HCT116 (cell line): ENCODE results near the gene TFEB. TPM values are rescaled to one million over a fixed set of nuclear protein-coding genes. Genes with fewer than 3 reads are reported as not detected.

Source experiments
- ATAC-seq: fragments of 200-7000 bp; cut with Tn5 transposase; 2 replicates; pipeline ENCODE4 v1.9.1; 2020; ENCODE audit warnings: mild to moderate bottlenecking, moderate library complexity
- BruUV-seq: library from RNA; stranded (reverse); fragments of 400-500 nt; replicated peaks from 2 replicates; lab custom pipeline; 2021; lab: Mats Ljungman, UMichigan
- CTCF ChIA-PET: fragments of 300-600 bp; sonication (Branson Sonifier 250); formaldehyde crosslinking; loops from one replicate; lab custom pipeline; 2021; ENCODE audit warnings: antibody characterized with exemption; lab: Charles Lee
- POLR2A ChIA-PET: fragments of 300-600, 350-600 bp; sonication (Branson Sonifier 250); formaldehyde crosslinking; loops from one replicate; lab custom pipeline; 2021; ENCODE audit warnings: antibody characterized with exemption; lab: Charles Lee
- RAD21 ChIA-PET, 2 experiments: fragments of 300-600 bp; sonication (Branson Sonifier 250); formaldehyde crosslinking; loops; one replicate each; lab custom pipeline; 2023; ENCODE audit warnings: low total read pairs in 2 of 2; ENCODE audit not compliant: uncharacterized antibody in 2 of 2, unreplicated experiment in 2 of 2, low non-redundant PET in 1 of 2; lab: Charles Lee
- DNase-seq: peaks from one replicate; pipeline ENCODE4 v3.0.0-alpha.2; 2010; ENCODE audit warnings: low read depth, low spot score
- H2AFZ ChIP-seq: fragments of 200-600 bp; shearing (Covaris generic), sonication (generic); 2 replicates; pipeline ENCODE4 v1.6.1; 2017; ENCODE audit warnings: low read depth, mixed run types, mixed read lengths, antibody characterized with exemption, low read length; ENCODE audit not compliant: poor library complexity, severe bottlenecking
- H3K27ac ChIP-seq: 2 replicates; pipeline ENCODE4 v1.5.1; 2012; ENCODE audit warnings: low read depth, low read length
- H3K27me3 ChIP-seq: fragments of 200-600 bp; sonication (generic); 2 replicates; pipeline ENCODE4 v1.6.1; 2016; ENCODE audit warnings: mixed run types, low read length, mixed read lengths; ENCODE audit not compliant: insufficient read depth
- H3K36me3 ChIP-seq, 2 experiments: fragments of 200-500 bp in 1 of 2; fragments of 200-600 bp in 1 of 2; sonication (Bioruptor generic) in 1 of 2; sonication (generic) in 1 of 2; 2 replicates each; pipeline versions ENCODE4 v1.5.1 to v1.6.1; 2014 to 2016; ENCODE audit warnings: low read length in 2 of 2, inconsistent platforms in 1 of 2, mixed read lengths in 1 of 2, mixed run types in 1 of 2; ENCODE audit not compliant: insufficient read depth in 2 of 2, control insufficient read depth in 1 of 2
- H3K4me1 ChIP-seq, 2 experiments: fragments of 200-600 bp in 1 of 2; sonication (generic) in 1 of 2; 2 replicates each; pipeline versions ENCODE4 v1.5.1 to v1.6.1; 2012 to 2017; ENCODE audit warnings: low read length in 2 of 2, inconsistent platforms in 1 of 2, mild to moderate bottlenecking in 1 of 2, mixed read lengths in 1 of 2, mixed run types in 1 of 2, moderate library complexity in 1 of 2; ENCODE audit not compliant: insufficient read depth in 2 of 2, control insufficient read depth in 1 of 2
- H3K4me2 ChIP-seq: fragments of 200-600 bp; sonication (generic); 2 replicates; pipeline ENCODE4 v1.6.1; 2017; ENCODE audit warnings: mixed run types, low read length, mixed read lengths
- H3K4me3 ChIP-seq, 2 experiments: fragments of 200-600 bp in 1 of 2; sonication (generic) in 1 of 2; replicated peaks in 1 of 2; 2 replicates each; pipeline ENCODE4 v1.5.1; 2011 to 2016; ENCODE audit warnings: low read length in 2 of 2, control low read depth in 1 of 2, low read depth in 1 of 2, mild to moderate bottlenecking in 1 of 2, mixed read lengths in 1 of 2, mixed run types in 1 of 2
- H3K79me2 ChIP-seq: fragments of 200-600 bp; sonication (generic); 2 replicates; pipeline ENCODE4 v1.6.1; 2017; ENCODE audit warnings: mild to moderate bottlenecking, mixed run types, low read length, moderate library complexity, mixed read lengths; ENCODE audit not compliant: insufficient read depth
- H3K9ac ChIP-seq: fragments of 200-600 bp; sonication (generic); 2 replicates; pipeline ENCODE4 v1.6.1; 2016; ENCODE audit warnings: low read length, mixed read lengths
- H3K9me2 ChIP-seq: fragments of 200-600 bp; sonication (generic), shearing (Covaris generic); 2 replicates; pipeline ENCODE4 v1.6.1; 2017; ENCODE audit warnings: mixed run types, mild to moderate bottlenecking, moderate library complexity; ENCODE audit not compliant: insufficient read depth
- H3K9me3 ChIP-seq, 2 experiments: fragments of 200-500 bp in 1 of 2; fragments of 200-600 bp in 1 of 2; sonication (Bioruptor generic) in 1 of 2; sonication (generic) in 1 of 2; 2 replicates each; pipeline ENCODE4 v1.6.1; 2014 to 2017; ENCODE audit warnings: low read length in 2 of 2, mixed read lengths in 2 of 2, inconsistent platforms in 1 of 2, low read depth in 1 of 2, mild to moderate bottlenecking in 1 of 2, mixed run types in 1 of 2, moderate library complexity in 1 of 2; ENCODE audit not compliant: control insufficient read depth in 1 of 2, insufficient read depth in 1 of 2
- H4K20me1 ChIP-seq: fragments of 200-600 bp; sonication (generic), shearing (Covaris generic); 2 replicates; pipeline ENCODE4 v1.6.1; 2017; ENCODE audit warnings: mixed run types, mild to moderate bottlenecking, moderate library complexity; ENCODE audit not compliant: insufficient read depth
- ATF3 ChIP-seq: IDR thresholded peaks from 2 replicates; pipeline ENCODE4 v1.6.1; 2012
- CBX3 ChIP-seq: IDR thresholded peaks from 2 replicates; pipeline ENCODE4 v1.6.1; 2012; ENCODE audit warnings: low read depth
- CEBPB ChIP-seq: IDR thresholded peaks from 2 replicates; pipeline ENCODE4 v1.6.1; 2012; ENCODE audit warnings: low read depth
- CTCF ChIP-seq, 3 experiments: fragments of 200-600 bp in 1 of 3; sonication (generic) in 1 of 3; IDR thresholded peaks in 2 of 3; conservative IDR thresholded peaks in 1 of 3; 2 replicates each; pipeline ENCODE4 v1.5.1; 2012 to 2017; ENCODE audit warnings: low read depth in 2 of 3, low read length in 2 of 3, antibody characterized with exemption in 1 of 3, borderline replicate concordance in 1 of 3, control low read depth in 1 of 3, mild to moderate bottlenecking in 1 of 3, mixed read lengths in 1 of 3, mixed run types in 1 of 3, moderate library complexity in 1 of 3; ENCODE audit not compliant: insufficient read depth in 1 of 3
- EGR1 ChIP-seq: IDR thresholded peaks from 2 replicates; pipeline ENCODE4 v1.6.1; 2012; ENCODE audit warnings: low read depth
- EZH2phosphoT487 ChIP-seq: fragments of 200-600 bp; IDR thresholded peaks from 2 replicates; pipeline ENCODE4 v1.6.1; 2018; ENCODE audit warnings: antibody characterized with exemption, borderline replicate concordance
- JUND ChIP-seq: IDR thresholded peaks from 2 replicates; pipeline ENCODE4 v1.6.1; 2012
- MAX ChIP-seq: IDR thresholded peaks from 2 replicates; pipeline ENCODE4 v1.6.1; 2012
- POLR2A ChIP-seq: IDR thresholded peaks from 2 replicates; pipeline ENCODE4 v1.7.0; 2011; ENCODE audit warnings: borderline replicate concordance; ENCODE audit not compliant: insufficient read depth, insufficient read length; ENCODE audit errors: extremely low read depth
- POLR2AphosphoS5 ChIP-seq: IDR thresholded peaks from 2 replicates; pipeline ENCODE4 v1.6.1; 2011; ENCODE audit warnings: mild to moderate bottlenecking, low read depth, low read length, moderate library complexity
- REST ChIP-seq: IDR thresholded peaks from 2 replicates; pipeline ENCODE4 v1.6.1; 2012; ENCODE audit warnings: low read depth
- SIN3A ChIP-seq: IDR thresholded peaks from 2 replicates; pipeline ENCODE4 v1.6.1; 2012; ENCODE audit warnings: low read depth
- SP1 ChIP-seq: IDR thresholded peaks from 2 replicates; pipeline ENCODE4 v1.6.1; 2012; ENCODE audit warnings: low read depth
- ZBTB33 ChIP-seq: IDR thresholded peaks from 2 replicates; pipeline ENCODE4 v1.6.1; 2011; ENCODE audit warnings: mild to moderate bottlenecking, low read length, moderate library complexity; ENCODE audit not compliant: insufficient replicate concordance; ENCODE audit errors: extremely low read depth
- ZNF274 ChIP-seq: fragments of 200-500 bp; sonication (Bioruptor generic); IDR thresholded peaks from 2 replicates; pipeline ENCODE4 v1.6.1; 2014; ENCODE audit warnings: mild to moderate bottlenecking, low read depth, low read length, inconsistent platforms
- intact Hi-C: fragments of 100-400 bp; cut with micrococcal nuclease; formaldehyde crosslinking; loops from 2 replicates; pipeline ENCODE4 v1.10.0; 2022
- total RNA-seq: library from RNA; stranded (reverse); gene quantifications from one replicate; pipeline ENCODE4 v1.2.1, GENCODE V29; 2021; ENCODE audit not compliant: unreplicated experiment

The TFEB gene
- total RNA-seq, 1 experiment from 2014 or later, result 4.8 TPM

- Histone ChIP-seq H3K9me2 (no peaks in the 10 kb centered on the region), H2AFZ (no peak overlapping the region), H3K36me3 (no peaks in the 10 kb centered on the region), H3K27me3 (no peaks in the 10 kb centered on the region), H3K27ac (no peak overlapping the region), H3K4me2 (no peak overlapping the region), H3K4me3 (no peak overlapping the region)
- CTCF ChIA-PET, result no interaction called here
- no peak for DNase-seq
- RAD21 ChIA-PET, result no interaction called here
- intact Hi-C loops, result no loop called here
- POLR2A ChIA-PET, result no interaction called here
- no peak for TF ChIP-seq POLR2AphosphoS5
- TF ChIP-seq CBX3, result no peak
- no peak for TF ChIP-seq POLR2A
- TF ChIP-seq ZNF274, result no peak
- no peak for TF ChIP-seq ATF3
- TF ChIP-seq SIN3A, result no peak
- no peak for TF ChIP-seq CTCF (IDR thresholded peaks at IDR 0.05 in 2 of 3, conservative IDR thresholded peaks at IDR 0.05 in 1 of 3; ENCODE audit: borderline replicate concordance in 1 of 3, insufficient read depth in 1 of 3, low read depth in 2 of 3, low read length in 2 of 3)
- TF ChIP-seq EZH2phosphoT487, result no peak
- no peak for TF ChIP-seq EGR1
- no peak for TF ChIP-seq CEBPB
- no peak for TF ChIP-seq REST
- TF ChIP-seq JUND, result no peak
- TF ChIP-seq MAX, result no peak
- TF ChIP-seq SP1, result no peak
- no peak for TF ChIP-seq ZBTB33
- TF ChIP-seq, all 23 proteins: peak for 0
- ATAC-seq, result no peak
- H4K20me1 ChIP-seq, result no peaks in the 10 kb centered on the region
- no peaks in the 10 kb centered on the region for H3K9me3 ChIP-seq
- no peaks in the 10 kb centered on the region for H3K4me1 ChIP-seq
- no peak overlapping the region for H3K9ac ChIP-seq
- H3K79me2 ChIP-seq, result no peaks in the 10 kb centered on the region
- BruUV-seq, result no TSS peak
These were observed 79.8 kb downstream of the TFEB start for GRCh38 chr6:41655646-41656001.
